HepG2 (cell line): ENCODE measurements around the gene PNKD. TPM values are rescaled to one million over a fixed set of nuclear protein-coding genes. Genes with fewer than 3 reads are reported as not detected.

Experiments
- CCAR2 ChIP-seq: fragments of 200-400 bp; formaldehyde crosslinking; optimal IDR thresholded peaks from 2 replicates; pipeline ENCODE3; 2018; ENCODE audit warnings: low read depth, mild to moderate bottlenecking, low read length, moderate library complexity
- CEBPG ChIP-seq: IDR thresholded peaks from 2 replicates; pipeline ENCODE4 v1.6.1; 2016
- HNF1A ChIP-seq, 2 experiments: sonication (generic) in 1 of 2; formaldehyde crosslinking in 1 of 2; IDR thresholded peaks; 2 replicates each; pipeline versions ENCODE4 v1.4.0 to v1.6.1; 2016 to 2020; ENCODE audit warnings: borderline replicate concordance in 1 of 2, low read depth in 1 of 2, mild to moderate bottlenecking in 1 of 2, missing genetic modification reagents in 1 of 2
- KAT2B ChIP-seq: fragments of 150-350 bp; IDR thresholded peaks from 2 replicates; pipeline ENCODE4 v1.6.1; 2014; ENCODE audit warnings: low read depth, low read length, borderline replicate concordance
- MIER3 ChIP-seq: IDR thresholded peaks from 2 replicates; pipeline ENCODE4 v1.6.1; 2016; ENCODE audit warnings: missing compliant biosample characterization, borderline replicate concordance
- MIXL1 ChIP-seq: IDR thresholded peaks from 2 replicates; pipeline ENCODE4 v1.6.1; 2016
- MTF2 ChIP-seq: sonication (generic); formaldehyde crosslinking; IDR thresholded peaks from 2 replicates; pipeline ENCODE4 v1.5.0; 2020; ENCODE audit warnings: missing genetic modification reagents, borderline replicate concordance
- PHF20 ChIP-seq: sonication (generic); formaldehyde crosslinking; IDR thresholded peaks from 2 replicates; pipeline ENCODE4 v1.5.0; 2020; ENCODE audit warnings: mild to moderate bottlenecking, missing genetic modification reagents
- TCF12 ChIP-seq, 2 experiments: fragments of 450-650 bp in 1 of 2; sonication (generic) in 1 of 2; formaldehyde crosslinking in 1 of 2; IDR thresholded peaks; 2 replicates each; pipeline versions ENCODE4 v1.6.1 to v1.8.0; 2017 to 2022; ENCODE audit warnings: antibody characterized with exemption in 1 of 2, mild to moderate bottlenecking in 1 of 2, missing genetic modification reagents in 1 of 2, moderate library complexity in 1 of 2
- ZFYVE20 ChIP-seq: sonication (generic); formaldehyde crosslinking; IDR thresholded peaks from 2 replicates; pipeline ENCODE4 v1.8.0; 2023; ENCODE audit warnings: low read depth, mild to moderate bottlenecking, moderate library complexity, missing genetic modification reagents, borderline replicate concordance
- ZNF225 ChIP-seq: sonication (generic); formaldehyde crosslinking; IDR thresholded peaks from 2 replicates; pipeline ENCODE4 v1.4.0; 2020; ENCODE audit warnings: mild to moderate bottlenecking, missing genetic modification reagents
- ZNF282 ChIP-seq: fragments of 450-650 bp; IDR thresholded peaks from 2 replicates; pipeline ENCODE4 v1.6.1; 2018; ENCODE audit not compliant: partially characterized antibody
- ZNF431 ChIP-seq: sonication (generic); formaldehyde crosslinking; IDR thresholded peaks from 2 replicates; pipeline ENCODE4 v1.9.0; 2022; ENCODE audit warnings: missing genetic modification reagents, low read depth, mild to moderate bottlenecking, borderline replicate concordance
- ZNF441 ChIP-seq: sonication (generic); formaldehyde crosslinking; IDR thresholded peaks from 2 replicates; pipeline ENCODE4 v1.7.0; 2021; ENCODE audit warnings: missing genetic modification reagents, borderline replicate concordance
- ZNF629 ChIP-seq: sonication (generic); formaldehyde crosslinking; conservative IDR thresholded peaks from 2 replicates; pipeline ENCODE4 v1.5.0; 2020; ENCODE audit warnings: missing genetic modification reagents
- ZSCAN22 ChIP-seq: sonication (generic); formaldehyde crosslinking; IDR thresholded peaks from 2 replicates; pipeline ENCODE4 v1.4.0; 2020; ENCODE audit warnings: mild to moderate bottlenecking, missing genetic modification reagents
- polyA plus RNA-seq, 8 experiments: library from polyadenylated mRNA; depleted of rRNA in 3 of 8; stranded (reverse) in 7 of 8; unstranded in 1 of 8; fragments of >200 nt; fragmentation: Illumina TruSeq in 4 of 8; extraction: Trizol in 4 of 8; gene quantifications; 2 replicates each; pipeline versions ENCODE4 v1.2.1 to v1.2.3, GENCODE V29; 2011 to 2016; ENCODE audit warnings: low read depth in 4 of 8, missing spikeins in 1 of 8, mixed read lengths in 1 of 8; ENCODE audit not compliant: insufficient read depth in 1 of 8
- total RNA-seq, 5 experiments: library from RNA; depleted of rRNA; stranded (reverse); fragments of >200 nt; fragmentation: Illumina TruSeq; extraction: Trizol; gene quantifications; 2 replicates each; pipeline ENCODE4 v1.2.3, GENCODE V29; 2016; ENCODE audit warnings: low read depth in 1 of 5
- TF ChIP-seq, protein P1 (sequence below): sonication (generic); formaldehyde crosslinking; IDR thresholded peaks from 2 replicates; pipeline ENCODE4 v1.4.0; 2020; ENCODE audit warnings: missing genetic modification reagents
- TF ChIP-seq, protein P2 (sequence below): sonication (generic); formaldehyde crosslinking; IDR thresholded peaks from 2 replicates; pipeline ENCODE4 v1.4.0; 2020; ENCODE audit warnings: missing genetic modification reagents, low read depth, mild to moderate bottlenecking, borderline replicate concordance
- TF ChIP-seq, protein P3 (sequence below): IDR thresholded peaks from 2 replicates; pipeline ENCODE4 v1.6.1; 2016

PNKD gene
- total and polyA plus RNA-seq, 2 of the 13 experiments (the other 11 are each of a cell fraction or from before 2014, with no cell fraction given): 55.9 to 80.4 TPM

GRCh38 chr2:218292048-218293014 lies 22.0 kb downstream of the PNKD start, which contains the start of gene TMBIM1 (continued):
- no peak for TF ChIP-seq HNF1A (IDR thresholded peaks at IDR 0.05; ENCODE audit: low read depth)
- TF ChIP-seq HNF1A (CRISPR knock-in tag; IDR thresholded peaks at IDR 0.05; ENCODE audit: borderline replicate concordance): no peak
- TF ChIP-seq ZNF441: peak; percentile 61; the same call in 1 of the 2 replicates
- no peak for TF ChIP-seq MIXL1
- no peak for TF ChIP-seq ZNF431
- TF ChIP-seq ZSCAN22 (CRISPR knock-in tag): peak; percentile 69; the same call in 1 of the 2 replicates
- peak; percentile 71 for TF ChIP-seq CEBPG (CRISPR knock-in tag)
- no peak for TF ChIP-seq CCAR2
- TF ChIP-seq ZNF225 (CRISPR knock-in tag): peak; percentile 68; the same call in 1 of the 2 replicates
- TF ChIP-seq PHF20 (CRISPR knock-in tag): no peak
- TF ChIP-seq, protein P1, sequence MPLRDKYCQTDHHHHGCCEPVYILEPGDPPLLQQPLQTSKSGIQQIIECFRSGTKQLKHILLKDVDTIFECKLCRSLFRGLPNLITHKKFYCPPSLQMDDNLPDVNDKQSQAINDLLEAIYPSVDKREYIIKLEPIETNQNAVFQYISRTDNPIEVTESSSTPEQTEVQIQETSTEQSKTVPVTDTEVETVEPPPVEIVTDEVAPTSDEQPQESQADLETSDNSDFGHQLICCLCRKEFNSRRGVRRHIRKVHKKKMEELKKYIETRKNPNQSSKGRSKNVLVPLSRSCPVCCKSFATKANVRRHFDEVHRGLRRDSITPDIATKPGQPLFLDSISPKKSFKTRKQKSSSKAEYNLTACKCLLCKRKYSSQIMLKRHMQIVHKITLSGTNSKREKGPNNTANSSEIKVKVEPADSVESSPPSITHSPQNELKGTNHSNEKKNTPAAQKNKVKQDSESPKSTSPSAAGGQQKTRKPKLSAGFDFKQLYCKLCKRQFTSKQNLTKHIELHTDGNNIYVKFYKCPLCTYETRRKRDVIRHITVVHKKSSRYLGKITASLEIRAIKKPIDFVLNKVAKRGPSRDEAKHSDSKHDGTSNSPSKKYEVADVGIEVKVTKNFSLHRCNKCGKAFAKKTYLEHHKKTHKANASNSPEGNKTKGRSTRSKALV (CRISPR knock-in tag): no peak
- TF ChIP-seq MIER3 (CRISPR knock-in tag): no peak
- TF ChIP-seq, protein P2, sequence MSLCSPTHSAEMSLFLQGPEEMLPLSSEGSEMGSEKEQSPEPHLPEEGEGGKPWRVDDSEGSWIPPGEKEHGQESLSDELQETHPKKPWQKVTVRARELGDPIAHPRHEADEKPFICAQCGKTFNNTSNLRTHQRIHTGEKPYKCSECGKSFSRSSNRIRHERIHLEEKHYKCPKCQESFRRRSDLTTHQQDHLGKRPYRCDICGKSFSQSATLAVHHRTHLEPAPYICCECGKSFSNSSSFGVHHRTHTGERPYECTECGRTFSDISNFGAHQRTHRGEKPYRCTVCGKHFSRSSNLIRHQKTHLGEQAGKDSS (CRISPR knock-in tag): peak; percentile 60; the same call in 1 of the 2 replicates
- peak; percentile 42; the same call in 1 of the 2 replicates for TF ChIP-seq ZNF629 (CRISPR knock-in tag)
- TF ChIP-seq ZFYVE20 (CRISPR knock-in tag): no peak
- TF ChIP-seq KAT2B: no peak
- TF ChIP-seq MTF2 (CRISPR knock-in tag): 0 out of 2 replicates have a peak, but pooled peaks have one; percentile 21
- TF ChIP-seq, protein P3, sequence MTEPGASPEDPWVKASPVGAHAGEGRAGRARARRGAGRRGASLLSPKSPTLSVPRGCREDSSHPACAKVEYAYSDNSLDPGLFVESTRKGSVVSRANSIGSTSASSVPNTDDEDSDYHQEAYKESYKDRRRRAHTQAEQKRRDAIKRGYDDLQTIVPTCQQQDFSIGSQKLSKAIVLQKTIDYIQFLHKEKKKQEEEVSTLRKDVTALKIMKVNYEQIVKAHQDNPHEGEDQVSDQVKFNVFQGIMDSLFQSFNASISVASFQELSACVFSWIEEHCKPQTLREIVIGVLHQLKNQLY: no peak
- no peak for TF ChIP-seq ZNF282
- TF ChIP-seq TCF12 (IDR thresholded peaks at IDR 0.05): no peak
- peak; percentile 94 for TF ChIP-seq TCF12 (CRISPR knock-in tag; IDR thresholded peaks at IDR 0.05)
